ENCODE data around the gene FGD5.
A peak's percentile ranks its signal among the peaks of the same experiment; 100 is the strongest.
"Not testable (repeated sequence)": the region's sequence is repeated elsewhere in the genome, so short reads cannot be mapped to it uniquely, and the experiment has no call there.

The FGD5 gene

GRCh38 chr3:14903501-14903900, 84.7 kb downstream of the FGD5 start:
- DNase-seq (ENCODE audit: low spot score) = not testable (repeated sequence)

DNA sequence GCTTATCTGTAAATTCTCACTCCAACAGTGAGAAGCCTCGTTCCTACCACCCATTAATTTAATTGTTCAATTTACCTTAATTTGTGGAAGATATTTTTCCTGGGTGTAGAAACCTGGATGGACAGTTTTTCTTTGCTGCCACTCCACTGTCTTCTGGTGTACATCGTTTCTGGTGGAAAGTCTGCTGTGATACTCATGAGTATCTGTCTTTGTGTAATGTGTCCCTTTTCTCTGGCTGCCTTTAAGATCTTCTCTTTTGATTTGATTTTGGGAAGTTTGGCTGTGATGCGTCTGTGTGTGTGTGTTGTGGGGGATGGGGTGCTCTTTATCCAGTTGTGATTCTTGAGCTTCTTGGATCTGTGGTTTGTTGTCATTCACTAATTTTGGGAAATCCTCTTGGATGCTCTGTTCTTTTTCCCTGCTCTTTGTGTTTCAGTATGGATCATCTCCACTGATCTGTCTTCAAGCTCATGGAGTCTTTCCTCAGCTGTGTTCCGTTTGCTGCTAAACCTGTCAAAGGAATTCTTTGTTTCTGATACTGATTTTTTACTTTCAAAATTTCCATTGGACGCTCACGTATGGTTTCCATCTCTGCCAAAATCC, 86.4 kb downstream of the FGD5 start:
- DNase-seq (ENCODE audit: low spot score) = no peak

GRCh38 chr3:14906355-14906971, 87.7 kb downstream of the FGD5 start:
- peak; percentile 4 for DNase-seq (ENCODE audit: low spot score)

- no peak for DNase-seq (ENCODE audit: low spot score)
Measured at GRCh38 chr3:14907043-14907966, 88.5 kb downstream of the FGD5 start.

DNA sequence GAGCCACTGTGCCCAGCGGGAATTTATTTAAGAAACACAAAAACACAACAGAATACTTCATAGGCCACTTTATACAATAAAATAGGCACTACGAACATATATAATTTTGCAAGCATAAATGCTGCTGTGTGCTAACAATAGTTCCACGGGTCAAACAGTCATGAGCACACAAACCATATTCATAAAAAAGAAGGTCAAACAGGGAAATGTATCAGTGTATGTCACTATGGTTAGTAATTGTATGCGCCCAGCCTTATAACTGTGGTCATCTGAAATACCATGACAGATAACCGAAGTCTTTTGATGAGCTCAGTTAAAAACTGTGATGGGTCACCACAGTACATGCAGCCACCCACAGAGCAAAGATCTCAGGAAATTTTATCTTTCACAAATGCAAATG, 90.5 kb downstream of the FGD5 start:
- no peak for DNase-seq (ENCODE audit: low spot score)

DNA sequence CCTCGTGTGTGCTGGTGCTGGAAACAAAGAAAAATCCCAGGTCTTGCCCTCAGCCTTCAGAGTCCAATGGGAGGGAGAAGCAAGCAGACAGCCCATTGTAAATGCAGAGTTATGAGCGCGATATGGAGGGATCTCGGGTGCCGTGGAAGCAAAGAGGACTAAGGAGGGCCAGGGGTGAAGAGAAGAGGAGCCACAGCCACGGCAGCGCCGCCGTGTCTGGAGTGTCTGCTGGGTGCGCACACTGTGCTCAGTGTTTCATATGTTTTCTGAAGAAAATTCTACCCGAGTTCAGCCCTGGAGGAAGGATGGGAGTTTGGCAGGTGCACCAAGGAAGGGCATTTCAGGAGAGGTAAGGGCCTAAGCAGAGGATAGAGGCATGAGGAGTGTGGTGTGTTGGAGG, 92.9 kb downstream of the FGD5 start:
- DNase-seq (ENCODE audit: low spot score) = no peak

DNA sequence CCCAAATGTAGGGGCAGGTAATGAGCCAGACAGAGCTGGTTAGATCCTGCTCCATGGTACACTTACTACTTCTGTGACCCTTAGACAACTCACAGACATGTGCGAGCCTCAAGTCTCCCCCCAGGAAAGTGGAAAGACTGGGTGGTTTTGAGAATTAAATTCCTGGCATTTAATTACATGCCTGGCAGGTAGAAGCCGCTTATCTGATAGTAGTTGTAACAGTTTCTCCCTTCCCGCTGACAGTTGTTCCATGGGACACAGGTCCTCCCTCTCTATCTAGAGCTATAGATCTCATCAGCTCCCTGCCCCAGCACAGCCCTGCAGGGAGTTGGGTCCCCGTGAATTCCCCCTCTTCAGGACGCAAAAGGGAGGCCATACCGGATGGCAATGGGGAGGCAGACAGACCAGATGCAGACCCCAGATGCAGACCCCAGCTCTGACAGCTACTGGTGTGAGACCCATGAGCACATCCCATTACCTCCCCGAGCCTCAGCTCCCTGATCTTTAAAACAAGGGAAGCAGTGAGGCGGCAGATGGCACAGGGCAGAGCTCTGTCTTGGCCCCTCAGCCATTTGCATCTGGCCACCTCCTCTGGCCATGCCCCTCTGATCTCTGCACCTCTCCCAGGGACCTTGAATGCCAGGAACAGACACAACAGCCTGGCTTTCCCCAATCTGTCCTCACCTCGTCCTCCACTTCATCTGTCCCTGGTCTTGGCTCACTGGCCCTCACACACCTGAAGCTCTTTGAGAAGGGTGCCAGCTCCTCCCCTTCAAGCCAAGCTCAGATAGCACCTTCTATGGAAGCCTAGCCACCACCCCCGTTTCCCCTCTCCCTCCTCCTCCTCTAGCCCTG, 94.5 kb downstream of the FGD5 start:
- no peak for DNase-seq (ENCODE audit: low spot score)

DNA sequence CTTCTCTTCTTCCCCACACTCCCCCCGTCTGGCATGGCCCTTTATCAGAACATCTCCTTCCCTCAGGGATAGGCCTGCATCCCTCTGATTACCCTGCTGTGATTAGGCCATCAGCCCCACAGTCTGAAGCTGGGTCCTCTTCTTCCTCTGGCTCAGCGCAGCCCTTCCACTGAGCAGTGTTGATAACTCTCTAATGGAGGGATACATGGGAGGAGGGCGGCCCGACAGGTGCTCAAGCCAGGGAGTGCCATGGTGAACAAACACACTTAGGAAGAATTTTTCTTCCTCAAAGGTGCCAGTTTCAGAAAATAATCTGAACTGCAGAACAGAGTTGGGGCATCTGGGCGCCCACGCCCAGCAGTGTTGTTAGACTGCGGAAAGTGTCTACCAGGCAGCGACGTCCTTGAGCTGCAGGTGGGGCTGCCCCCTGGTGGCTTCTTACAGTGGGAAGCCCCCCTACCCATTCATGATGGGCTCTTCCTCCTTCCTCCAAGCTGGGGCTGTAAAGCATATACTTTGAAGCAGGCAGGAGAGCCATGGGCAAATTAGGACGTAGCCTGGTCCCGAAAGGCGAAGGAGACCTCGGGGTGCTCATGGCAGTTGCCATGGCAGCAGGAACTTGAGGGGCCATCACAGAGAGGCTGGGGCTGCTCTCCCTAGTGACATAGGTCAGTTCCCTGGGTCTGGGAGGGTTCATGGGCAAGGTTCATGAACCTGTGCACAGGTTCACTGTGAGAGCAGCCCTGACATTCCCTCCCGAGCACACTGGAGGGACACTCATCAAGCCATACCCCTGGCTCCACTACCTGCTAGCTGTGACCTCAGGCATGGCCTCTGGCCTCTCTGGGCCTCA, 95.4 kb downstream of the FGD5 start:
- DNase-seq (ENCODE audit: low spot score) = no peak

- no peak for DNase-seq (ENCODE audit: low spot score)
Measured at GRCh38 chr3:14914779-14915117, 96.0 kb downstream of the FGD5 start.

DNA sequence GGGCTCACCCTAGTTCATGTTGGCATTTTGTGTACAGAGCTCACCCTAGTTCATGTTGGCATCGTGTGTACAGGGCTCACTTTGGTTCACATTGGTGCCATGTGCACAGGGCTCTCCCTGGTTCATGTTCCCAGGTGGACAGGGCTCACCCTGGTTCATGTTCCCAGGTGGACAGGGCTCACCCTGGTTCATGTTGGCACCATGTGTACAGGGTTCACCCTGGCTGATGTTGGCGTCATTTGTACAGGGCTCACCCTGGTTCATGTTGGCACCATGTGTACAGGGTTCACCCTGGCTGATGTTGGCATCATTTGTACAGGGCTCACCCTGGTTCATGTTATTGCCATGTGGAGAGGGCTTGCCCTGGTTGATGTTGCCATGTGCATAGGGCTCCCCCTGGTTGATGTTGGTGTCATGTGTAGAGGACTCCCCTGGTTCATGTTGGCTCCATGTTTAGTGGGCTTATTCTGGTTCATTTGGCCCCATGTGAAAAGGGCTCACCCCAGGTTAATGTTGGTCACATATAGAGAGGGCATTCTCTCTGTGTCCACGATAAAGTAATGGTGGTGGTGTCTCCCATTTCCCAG, 97.0 kb downstream of the FGD5 start:
- DNase-seq (ENCODE audit: low spot score) = no peak

GRCh38 chr3:14918356-14918860, 99.6 kb downstream of the FGD5 start:
- no peak for DNase-seq (ENCODE audit: low spot score)

- DNase-seq (ENCODE audit: low spot score) = no peak
Measured at GRCh38 chr3:14920536-14920935, 101.8 kb downstream of the FGD5 start.

GRCh38 chr3:14921034-14921616, 102.4 kb downstream of the FGD5 start:
- peak; percentile 74 for DNase-seq (ENCODE audit: low spot score)

GRCh38 chr3:14921811-14922705, 103.3 kb downstream of the FGD5 start:
- DNase-seq (ENCODE audit: low spot score) = no peak

DNA sequence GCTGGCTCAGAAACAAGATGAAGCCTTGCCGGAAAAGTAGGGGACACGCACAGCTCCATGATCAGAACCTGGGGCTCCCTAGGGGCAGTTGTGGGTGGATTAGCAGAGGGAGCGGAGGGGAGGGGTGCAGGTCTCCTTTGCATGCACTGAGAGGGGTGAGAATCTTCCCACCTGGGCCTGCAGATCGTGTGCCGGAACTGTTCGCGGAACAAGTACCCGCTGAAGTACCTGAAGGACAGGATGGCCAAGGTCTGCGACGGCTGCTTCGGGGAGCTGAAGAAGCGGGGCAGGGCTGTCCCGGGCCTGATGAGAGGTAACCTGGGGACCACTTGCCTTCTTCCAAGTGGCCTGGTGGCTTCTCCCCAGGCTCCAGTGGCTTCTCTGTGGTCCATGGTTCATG, 104.1 kb downstream of the FGD5 start:
- no peak for DNase-seq (ENCODE audit: low spot score)

DNA sequence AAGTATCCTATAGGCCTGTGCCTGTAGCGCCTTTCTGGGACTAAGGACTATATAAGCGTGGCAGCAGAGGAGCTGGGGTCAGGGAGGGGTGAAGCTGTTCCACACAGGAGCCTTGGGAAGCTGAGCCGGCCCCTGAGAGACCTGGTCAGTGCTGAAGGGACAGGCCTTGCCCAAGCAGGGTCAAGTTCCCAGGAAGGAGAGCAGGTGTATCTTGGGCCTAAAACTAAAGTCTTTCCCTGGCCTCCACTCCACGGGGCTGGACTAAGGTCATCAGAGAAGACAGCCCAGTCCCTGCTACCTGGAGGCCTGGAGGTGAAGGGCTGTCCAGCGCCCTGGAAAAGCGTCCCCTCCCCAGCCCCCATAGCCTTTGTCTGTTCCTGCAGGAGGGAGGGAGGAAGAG, 104.7 kb downstream of the FGD5 start:
- DNase-seq (ENCODE audit: low spot score) = no peak

GRCh38 chr3:14925729-14926591, 107.2 kb downstream of the FGD5 start:
- peak; percentile 53 for DNase-seq (ENCODE audit: low spot score)

DNA sequence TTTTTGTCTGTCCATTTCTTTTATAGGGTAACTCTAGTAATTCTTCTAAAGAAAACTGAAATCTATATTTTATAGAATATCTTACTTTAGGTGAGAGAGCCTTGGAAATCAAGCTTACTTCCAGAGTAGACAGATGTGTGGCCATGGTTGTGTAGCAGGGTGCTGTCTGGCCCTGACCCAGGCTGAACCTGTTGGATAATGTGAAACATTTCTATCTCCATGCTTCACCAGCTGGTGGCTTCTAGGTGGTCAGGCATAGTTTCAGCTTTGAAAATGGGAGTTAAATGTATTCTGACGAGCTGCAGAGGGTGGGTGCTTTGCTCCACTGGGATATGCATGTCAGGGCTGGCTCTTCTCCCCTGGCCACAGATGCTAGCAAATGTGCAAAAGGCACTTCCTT, 107.8 kb downstream of the FGD5 start:
- no peak for DNase-seq (ENCODE audit: low spot score)
